Loucy (cell line): ENCODE data around the gene NAV2.
A peak's percentile ranks its signal among the peaks of the same experiment; 100 is the strongest.

ENCODE experiments used
- H2AFZ ChIP-seq: fragments of 200-600 bp; sonication (generic); 2 replicates; pipeline ENCODE4 v1.6.0; 2016; ENCODE audit warnings: antibody characterized with exemption, mild to moderate bottlenecking, low read length, moderate library complexity
- H3F3A ChIP-seq: fragments of 200-600 bp; 2 replicates; pipeline ENCODE4 v1.6.0; 2016; ENCODE audit warnings: antibody characterized with exemption, low read depth, mild to moderate bottlenecking
- H3K27me3 ChIP-seq: fragments of 200-600 bp; sonication (generic); 2 replicates; pipeline ENCODE4 v1.6.1; 2014; ENCODE audit warnings: low read length, mild to moderate bottlenecking; ENCODE audit not compliant: insufficient read depth, poor library complexity, severe bottlenecking
- H3K36me3 ChIP-seq: fragments of 200-600 bp; sonication (generic); 2 replicates; pipeline ENCODE4 v1.6.1; 2016; ENCODE audit warnings: low read length; ENCODE audit not compliant: insufficient read depth
- H3K4me1 ChIP-seq: fragments of 200-600 bp; sonication (generic); 2 replicates; pipeline ENCODE4 v1.5.1; 2014; ENCODE audit warnings: low read length, mild to moderate bottlenecking; ENCODE audit not compliant: insufficient read depth, poor library complexity, severe bottlenecking
- H3K4me2 ChIP-seq: fragments of 200-600 bp; sonication (generic); 2 replicates; pipeline ENCODE4 v1.6.0; 2014; ENCODE audit warnings: antibody characterized with exemption, low read length, low read depth, mild to moderate bottlenecking; ENCODE audit not compliant: poor library complexity, severe bottlenecking
- H3K4me3 ChIP-seq: fragments of 200-600 bp; sonication (generic); 2 replicates; pipeline ENCODE4 v1.5.1; 2014; ENCODE audit warnings: low read length, mild to moderate bottlenecking, mixed read lengths; ENCODE audit not compliant: poor library complexity, severe bottlenecking
- H3K79me2 ChIP-seq: fragments of 200-600 bp; sonication (generic); 2 replicates; pipeline ENCODE4 v1.6.1; 2014; ENCODE audit warnings: low read length; ENCODE audit not compliant: insufficient read depth
- H3K9ac ChIP-seq: fragments of 200-600 bp; sonication (generic); 2 replicates; pipeline ENCODE4 v1.6.0; 2014; ENCODE audit warnings: mild to moderate bottlenecking, low read depth, low read length, moderate library complexity; ENCODE audit not compliant: poor library complexity, severe bottlenecking
- H3K9me2 ChIP-seq: fragments of 200-600 bp; sonication (generic); replicated peaks from 2 replicates; pipeline ENCODE4 v1.6.1; 2016; ENCODE audit warnings: low read depth, low read length, mixed read lengths
- H3K9me3 ChIP-seq: fragments of 200-600 bp; sonication (generic); 2 replicates; pipeline ENCODE4 v1.6.1; 2014; ENCODE audit warnings: mild to moderate bottlenecking, antibody characterized with exemption, low read length, low read depth; ENCODE audit not compliant: insufficient read depth
- H4K20me1 ChIP-seq: fragments of 200-600 bp; sonication (generic); 2 replicates; pipeline ENCODE4 v1.6.0; 2014; ENCODE audit warnings: antibody characterized with exemption, low read length, mild to moderate bottlenecking; ENCODE audit not compliant: insufficient read depth, poor library complexity, severe bottlenecking
- CTCF ChIP-seq: fragments of 200-600 bp; sonication (generic); conservative IDR thresholded peaks from 2 replicates; pipeline ENCODE4 v1.5.1; 2014; ENCODE audit warnings: mild to moderate bottlenecking, antibody characterized with exemption, low read length
- EZH2phosphoT487 ChIP-seq: fragments of 200-600 bp; IDR thresholded peaks from 2 replicates; pipeline ENCODE4 v1.6.1; 2018; ENCODE audit warnings: antibody characterized with exemption, mild to moderate bottlenecking, moderate library complexity, borderline replicate concordance

The NAV2 gene

GRCh38 chr11:19704213-19704612 is 8.4 kb upstream of the NAV2 start:
- H4K20me1 ChIP-seq = no peaks in the 10 kb centered on the region
- H3K9ac ChIP-seq = no peak overlapping the region
- no peaks in the 10 kb centered on the region for H3K79me2 ChIP-seq
- no peaks in the 10 kb centered on the region for H3K9me2 ChIP-seq
- no peak overlapping the region for H3K4me2 ChIP-seq
- H3K4me3 ChIP-seq = no peak overlapping the region
- H3K9me3 ChIP-seq = no peaks in the 10 kb centered on the region
- no peaks in the 10 kb centered on the region for H3K36me3 ChIP-seq
- no peaks in the 10 kb centered on the region for H3K4me1 ChIP-seq
- no peak overlapping the region; the same call in 1 of the 2 replicates for H2AFZ ChIP-seq
- H3F3A ChIP-seq = no peaks in the 10 kb centered on the region
- H3K27me3 ChIP-seq = no peaks in the 10 kb centered on the region
- no peak for TF ChIP-seq EZH2phosphoT487
- no peak for TF ChIP-seq CTCF

- Histone ChIP-seq H3K4me2 (no peak overlapping the region), H4K20me1 (no peaks in the 10 kb centered on the region), H2AFZ (no peak overlapping the region), H3K4me3 (no peak overlapping the region), H3F3A (no peaks in the 10 kb centered on the region), H3K79me2 (no peaks in the 10 kb centered on the region), H3K9ac (no peak overlapping the region), H3K27me3 (no peaks in the 10 kb centered on the region), H3K4me1 (no peaks in the 10 kb centered on the region), H3K36me3 (no peaks in the 10 kb centered on the region), H3K9me3 (no peaks in the 10 kb centered on the region), H3K9me2 (no peaks in the 10 kb centered on the region)
- TF ChIP-seq EZH2phosphoT487 (no peak), CTCF (no peak)
Observed at GRCh38 chr11:19705936-19706335, 6.7 kb upstream of the NAV2 start.

- Histone ChIP-seq H3K79me2 (no peaks in the 10 kb centered on the region), H3K9me3 (no peaks in the 10 kb centered on the region), H3K4me1 (no peaks in the 10 kb centered on the region), H3K9me2 (no peaks in the 10 kb centered on the region), H3K27me3 (no peaks in the 10 kb centered on the region), H3K4me3 (peak overlapping the region; percentile 72), H3K9ac (peak overlapping the region; percentile 84), H3F3A (no peaks in the 10 kb centered on the region), H4K20me1 (no peaks in the 10 kb centered on the region), H3K4me2 (peak overlapping the region; percentile 73), H2AFZ (peak overlapping the region; percentile 79; the same call in 1 of the 2 replicates), H3K36me3 (no peaks in the 10 kb centered on the region)
- TF ChIP-seq CTCF (no peak), EZH2phosphoT487 (no peak)
Observed at GRCh38 chr11:19711911-19712280, 741 bp upstream of the NAV2 start.
